Measurements from ENCODE around the gene KRIT1.
"Not testable (repeated sequence)": the region's sequence is repeated elsewhere in the genome, so short reads cannot be mapped to it uniquely, and the experiment has no call there.

Gene KRIT1

GRCh38 chr7:92192326-92192725, 53.4 kb downstream of the KRIT1 start:
- H3K4me3 ChIP-seq (ENCODE audit: low read depth, low read length): no peak overlapping the region
- no peak for DNase-seq (ENCODE audit: low read depth)
- no peak for TF ChIP-seq CTCF (IDR thresholded peaks at IDR 0.05; ENCODE audit: insufficient read depth, low read depth, low read length, missing control alignments)

DNA sequence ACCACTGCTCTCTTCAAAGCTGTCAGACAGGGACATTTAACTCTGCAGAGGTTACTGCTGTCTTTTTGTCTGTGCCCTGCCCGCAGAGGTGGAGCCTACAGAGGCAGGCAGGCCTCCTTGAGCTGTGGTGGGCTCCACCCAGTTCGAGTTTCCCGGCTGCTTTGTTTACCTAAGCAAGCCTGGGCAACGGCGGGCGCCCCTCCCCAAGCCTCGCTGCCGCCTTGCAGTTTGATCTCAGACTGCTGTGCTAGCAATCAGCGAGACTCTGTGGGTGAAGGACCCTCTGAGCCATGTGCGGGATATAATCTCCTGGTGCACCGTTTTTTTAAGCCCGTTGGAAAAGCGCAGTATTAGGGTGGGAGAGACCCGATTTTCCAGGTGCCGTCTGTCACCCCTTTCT, 56.5 kb downstream of the KRIT1 start:
- DNase-seq (ENCODE audit: low read depth): not testable (repeated sequence)

DNA sequence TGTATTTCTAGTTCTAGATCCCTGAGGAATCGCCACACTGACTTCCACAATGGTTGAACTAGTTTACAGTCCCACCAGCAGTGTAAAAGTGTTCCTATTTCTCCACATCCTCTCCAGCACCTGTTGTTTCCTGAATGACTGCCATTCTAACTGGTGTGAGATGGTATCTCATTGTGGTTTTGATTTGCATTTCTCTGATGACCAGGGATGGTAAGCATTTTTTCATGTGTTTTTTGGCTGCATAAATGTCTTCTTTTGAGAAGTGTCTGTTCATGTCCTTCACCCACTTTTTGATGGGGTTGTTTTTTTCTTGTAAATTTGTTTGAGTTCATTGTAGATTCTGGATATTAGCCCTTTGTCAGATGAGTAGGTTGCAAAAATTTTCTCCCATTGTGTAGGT, 61.4 kb downstream of the KRIT1 start:
- not testable (repeated sequence) for DNase-seq (ENCODE audit: low read depth); H3K4me3 ChIP-seq (ENCODE audit: low read depth, low read length)

More for the DNA sequence above, 56.5 kb downstream of the KRIT1 start:
- H3K4me3 ChIP-seq (ENCODE audit: low read depth, low read length): not testable (repeated sequence)

- H3K4me3 ChIP-seq (ENCODE audit: low read depth, low read length): peak within 1 kb of the TSS; percentile 39
- peak; percentile 97 for TF ChIP-seq CTCF (IDR thresholded peaks at IDR 0.05; ENCODE audit: insufficient read depth, low read depth, low read length, missing control alignments)
- peak; percentile 89 for DNase-seq (ENCODE audit: low read depth)
Observed at GRCh38 chr7:92178928-92179924, 66.5 kb downstream of the KRIT1 start, which contains the start of gene LRRD1. TSS of gene LRRD1 (minus strand) at chr7:92179142. CDS start at chr7:92165202, 13,940 bp downstream.

DNA sequence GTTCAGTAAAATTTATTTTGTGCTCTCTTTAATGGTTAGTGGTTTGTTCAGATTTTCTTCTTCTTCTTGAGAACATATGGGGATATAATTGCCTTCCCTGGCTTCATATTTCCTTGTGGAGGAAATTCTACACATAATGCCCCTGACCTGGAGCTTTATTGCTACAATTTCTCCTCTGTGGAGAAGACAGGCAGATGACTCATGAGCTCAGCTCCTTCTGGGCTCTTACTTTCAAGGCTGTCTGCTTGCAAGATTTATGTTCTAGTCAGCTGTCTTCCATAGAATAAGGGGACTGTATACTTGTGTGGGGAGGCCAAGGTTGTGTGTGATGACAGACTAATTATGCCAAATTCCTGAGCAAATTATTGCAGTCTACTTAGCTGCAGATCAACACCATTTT, 68.4 kb downstream of the KRIT1 start:
- no peak overlapping the region for H3K4me3 ChIP-seq (ENCODE audit: low read depth, low read length)
- no peak for TF ChIP-seq CTCF (IDR thresholded peaks at IDR 0.05; ENCODE audit: insufficient read depth, low read depth, low read length, missing control alignments)
- no peak for DNase-seq (ENCODE audit: low read depth)

GRCh38 chr7:92169529-92169928, 76.2 kb downstream of the KRIT1 start:
- DNase-seq (ENCODE audit: low read depth); H3K4me3 ChIP-seq (ENCODE audit: low read depth, low read length): not testable (repeated sequence)

DNA sequence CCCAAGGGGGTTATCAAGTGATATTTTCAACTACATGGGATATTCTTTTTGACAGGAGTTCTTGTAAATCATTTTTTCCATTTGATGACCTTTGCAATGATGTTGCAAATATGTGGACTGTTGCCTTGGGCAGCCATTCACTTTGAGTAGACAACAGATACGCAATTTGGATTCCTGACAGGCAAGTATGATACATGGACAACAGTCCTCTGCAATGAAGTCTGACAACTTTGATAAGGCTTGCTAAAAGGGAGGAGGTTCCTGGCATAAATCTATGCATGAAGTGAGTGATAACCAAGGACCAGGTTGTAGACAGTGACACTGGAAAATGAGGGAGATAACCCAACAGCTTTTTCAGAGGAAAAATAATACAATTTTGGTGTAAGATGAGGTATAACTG, 84.4 kb downstream of the KRIT1 start:
- H3K4me3 ChIP-seq (ENCODE audit: low read depth, low read length): no peak overlapping the region
- no peak for DNase-seq (ENCODE audit: low read depth)
- TF ChIP-seq CTCF (IDR thresholded peaks at IDR 0.05; ENCODE audit: insufficient read depth, low read depth, low read length, missing control alignments): no peak

DNA sequence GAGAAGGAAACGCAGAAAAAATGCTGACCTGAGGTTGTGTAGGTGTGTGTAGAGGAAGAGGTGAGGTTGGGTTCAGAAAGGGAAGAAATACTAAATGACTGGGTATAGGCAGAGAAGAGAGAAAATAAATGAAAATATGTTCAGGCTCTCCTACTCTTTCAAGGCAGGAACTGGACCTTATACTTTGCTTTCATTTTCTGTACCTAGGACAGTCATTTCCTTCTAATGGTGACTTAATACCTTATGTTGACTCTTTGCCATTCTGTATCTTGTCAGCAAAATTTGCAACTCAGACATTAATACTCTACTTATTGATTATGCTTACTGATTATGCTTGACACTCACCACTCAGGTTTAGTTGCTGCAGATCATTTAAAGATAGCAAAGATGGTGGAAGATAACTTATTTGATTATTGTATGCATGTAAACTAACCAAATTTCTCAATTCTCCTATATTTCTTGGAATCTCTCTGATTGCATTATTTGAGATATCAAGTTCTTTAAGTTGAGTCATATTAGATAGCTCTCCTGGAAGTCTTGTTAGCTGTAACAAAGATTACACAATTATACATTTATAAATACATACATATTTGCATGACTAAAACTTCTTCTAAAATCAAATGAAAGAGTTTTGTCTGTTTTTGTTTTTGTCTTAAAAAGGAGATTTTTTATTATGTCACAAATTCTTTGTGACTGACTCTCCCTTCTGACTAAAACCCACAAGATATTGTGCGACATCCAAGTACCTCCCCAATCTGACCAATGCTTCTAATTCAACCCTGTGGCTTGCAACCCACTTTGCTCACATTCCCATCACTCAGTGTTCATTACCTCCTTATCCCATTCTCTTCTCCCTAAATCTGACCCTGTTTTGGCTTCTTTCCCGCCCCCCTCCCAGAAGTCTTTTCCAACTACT, 86.8 kb downstream of the KRIT1 start:
- no peak overlapping the region for H3K4me3 ChIP-seq (ENCODE audit: low read depth, low read length)
- no peak for TF ChIP-seq CTCF (IDR thresholded peaks at IDR 0.05; ENCODE audit: insufficient read depth, low read depth, low read length, missing control alignments)
- DNase-seq (ENCODE audit: low read depth): peak; percentile 7

All from GM12865 (cell line).